Measurements from ENCODE around the gene CHID1.

CHID1 gene

GRCh38 chr11:819129-819931, 91.3 kb downstream of the CHID1 start:
- peak; percentile 77 for DNase-seq

- no peak for DNase-seq
These were observed 92.0 kb downstream of the CHID1 start, which contains the start of gene PNPLA2 for GRCh38 chr11:818396-819128. Gene PNPLA2 (plus strand): TSS chr11:818914. CDS start chr11:819719, 805 bp downstream.

All from NCI-H2171 (cell line).